GM18507 (cell line): ENCODE results near the gene MAP2K1.
"Not testable (repeated sequence)": the region's sequence is repeated elsewhere in the genome, so short reads cannot be mapped to it uniquely, and the experiment has no call there.

ENCODE experiments used
- DNase-seq: peaks from one replicate; pipeline ENCODE4 v3.0.0; 2011; ENCODE audit warnings: low read depth; ENCODE audit not compliant: insufficient read length; ENCODE audit errors: extremely low spot score
- FAIRE-seq: peaks from 2 replicates; lab custom pipeline; 2011; peaks lifted over from hg19 to GRCh38; lab: Jason Lieb, UNC

MAP2K1 gene

GRCh38 chr15:66497502-66498455, 111.1 kb downstream of the MAP2K1 start, which contains the start of gene SNAPC5:
TSS of gene SNAPC5 (minus strand) at chr15:66497762. CDS start at chr15:66497731, 31 bp downstream.
- DNase-seq (peak; percentile 78), FAIRE-seq (peak; percentile 87)

GRCh38 chr15:66498501-66499386, 112.0 kb downstream of the MAP2K1 start:
- no peak for DNase-seq

GRCh38 chr15:66500346-66500745, 113.6 kb downstream of the MAP2K1 start:
- DNase-seq, FAIRE-seq: not testable (repeated sequence)

More at GRCh38 chr15:66498501-66499386, 112.0 kb downstream of the MAP2K1 start:
- FAIRE-seq = no peak

- no peak for FAIRE-seq
- DNase-seq = no peak
Measured at GRCh38 chr15:66502491-66502890, 115.8 kb downstream of the MAP2K1 start.

GRCh38 chr15:66503041-66503648, 116.4 kb downstream of the MAP2K1 start:
- DNase-seq = not testable (repeated sequence)

GRCh38 chr15:66503780-66504562, 117.3 kb downstream of the MAP2K1 start:
- DNase-seq (no peak), FAIRE-seq (no peak)

More at GRCh38 chr15:66503041-66503648, 116.4 kb downstream of the MAP2K1 start:
- FAIRE-seq = not testable (repeated sequence)

- peak; percentile 91 for FAIRE-seq
- peak; percentile 60 for DNase-seq
Measured at GRCh38 chr15:66504563-66505429, 118.1 kb downstream of the MAP2K1 start, which contains the start of the genes RPL4 and ZWILCH. TSS of gene RPL4 (minus strand) at chr15:66504855. CDS start at chr15:66504790, 65 bp downstream. TSS of gene ZWILCH (plus strand) at chr15:66505326. CDS start at chr15:66505339, 13 bp downstream.

GRCh38 chr15:66505430-66505811, 118.7 kb downstream of the MAP2K1 start:
- DNase-seq = no peak
- FAIRE-seq = no peak

GRCh38 chr15:66505818-66506217, 119.1 kb downstream of the MAP2K1 start:
- FAIRE-seq (no peak), DNase-seq (no peak)

- peak; percentile 3 for DNase-seq
- peak; percentile 74 for FAIRE-seq
Measured at GRCh38 chr15:66508293-66508883, 121.7 kb downstream of the MAP2K1 start.

GRCh38 chr15:66514586-66514985, 127.9 kb downstream of the MAP2K1 start:
- DNase-seq (no peak), FAIRE-seq (no peak)

GRCh38 chr15:66515901-66516322, 129.2 kb downstream of the MAP2K1 start:
- DNase-seq (no peak), FAIRE-seq (no peak)

GRCh38 chr15:66523926-66524325, 137.2 kb downstream of the MAP2K1 start:
- FAIRE-seq = no peak
- no peak for DNase-seq

GRCh38 chr15:66524838-66525237, 138.1 kb downstream of the MAP2K1 start:
- DNase-seq = no peak

GRCh38 chr15:66535056-66535455, 148.3 kb downstream of the MAP2K1 start:
- DNase-seq = no peak
- FAIRE-seq = no peak

More at GRCh38 chr15:66524838-66525237, 138.1 kb downstream of the MAP2K1 start:
- peak; percentile 31 for FAIRE-seq
